COR-L47 (cell line): Measurements from ENCODE around the gene WDR89.
"Not testable (repeated sequence)": the region's sequence is repeated elsewhere in the genome, so short reads cannot be mapped to it uniquely, and the experiment has no call there.

Experiments used
- DNase-seq: peaks from one replicate; lab custom pipeline; 2025; lab: John Stamatoyannopoulos, UW

The WDR89 gene

DNA sequence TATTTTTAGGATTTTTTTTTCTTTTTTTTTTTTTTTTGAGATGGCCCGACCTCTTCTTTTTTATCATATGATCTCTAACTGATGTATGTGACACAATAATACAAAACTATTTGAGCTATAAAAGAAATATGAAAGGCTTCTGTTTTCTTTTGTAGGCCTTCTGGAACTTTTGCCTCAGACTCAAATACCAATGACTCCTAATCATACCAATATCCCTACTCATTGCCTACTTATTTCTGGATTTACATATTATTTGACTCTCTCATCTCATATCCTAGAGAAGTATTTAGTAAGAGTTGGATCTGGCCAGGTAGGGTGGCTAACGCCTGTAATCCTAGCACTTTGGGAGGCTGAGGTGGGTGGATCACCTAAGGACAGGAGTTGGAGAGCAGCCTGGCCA is 12.7 kb upstream of the WDR89 start:
- no peak for DNase-seq

DNA sequence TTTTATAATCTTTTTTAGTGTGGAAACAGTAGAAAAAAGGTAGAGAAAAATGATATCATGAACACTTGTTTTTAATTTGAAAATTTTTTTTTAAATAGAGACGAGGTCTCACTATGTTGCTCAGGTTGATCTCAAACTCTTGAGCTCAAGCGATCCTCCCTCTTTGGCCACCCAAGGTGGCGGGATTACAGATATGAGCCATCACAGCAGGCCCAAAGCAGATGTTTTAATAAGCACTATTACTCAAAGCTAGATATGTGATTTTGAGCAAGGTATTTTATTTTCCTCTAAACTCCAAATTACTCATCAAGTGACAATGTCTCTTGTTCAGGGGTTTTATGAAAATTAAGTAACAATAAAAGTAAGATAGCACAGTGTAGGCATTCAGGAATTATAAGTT is 10.7 kb upstream of the WDR89 start:
- no peak for DNase-seq

GRCh38 chr14:63650256-63650952 is 8.7 kb upstream of the WDR89 start:
- DNase-seq = no peak

GRCh38 chr14:63647696-63648410 is 6.2 kb upstream of the WDR89 start:
- no peak for DNase-seq

DNA sequence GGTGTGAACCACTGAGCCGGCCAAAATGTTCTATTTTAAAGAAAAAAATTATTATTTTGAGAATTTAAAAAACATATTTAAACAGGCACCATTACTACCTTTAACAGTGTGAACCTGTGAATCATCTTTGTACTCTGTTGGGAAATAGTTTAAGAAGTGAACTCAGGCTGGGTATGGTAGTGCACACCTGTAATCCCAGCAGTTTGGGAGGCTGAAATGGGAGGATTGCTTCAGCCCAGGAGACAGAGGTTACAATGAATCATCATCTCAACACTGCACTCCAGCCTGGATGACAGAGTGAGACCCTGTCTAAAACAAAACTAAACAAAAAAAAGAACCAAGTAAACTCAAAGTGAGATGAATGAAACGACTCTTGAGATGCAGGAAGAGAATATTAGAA is 3.1 kb upstream of the WDR89 start:
- no peak for DNase-seq

GRCh38 chr14:63642656-63643382 is 1.1 kb upstream of the WDR89 start:
- no peak for DNase-seq

- peak; percentile 89 for DNase-seq
Measured at GRCh38 chr14:63642229-63642611, 549 bp upstream of the WDR89 start.

- no peak for DNase-seq
Measured at GRCh38 chr14:63638493-63638892, 3.2 kb downstream of the WDR89 start.

GRCh38 chr14:63636094-63636635 is 5.5 kb downstream of the WDR89 start:
- DNase-seq = not testable (repeated sequence)

GRCh38 chr14:63633801-63634200 is 7.9 kb downstream of the WDR89 start:
- DNase-seq = no peak

DNA sequence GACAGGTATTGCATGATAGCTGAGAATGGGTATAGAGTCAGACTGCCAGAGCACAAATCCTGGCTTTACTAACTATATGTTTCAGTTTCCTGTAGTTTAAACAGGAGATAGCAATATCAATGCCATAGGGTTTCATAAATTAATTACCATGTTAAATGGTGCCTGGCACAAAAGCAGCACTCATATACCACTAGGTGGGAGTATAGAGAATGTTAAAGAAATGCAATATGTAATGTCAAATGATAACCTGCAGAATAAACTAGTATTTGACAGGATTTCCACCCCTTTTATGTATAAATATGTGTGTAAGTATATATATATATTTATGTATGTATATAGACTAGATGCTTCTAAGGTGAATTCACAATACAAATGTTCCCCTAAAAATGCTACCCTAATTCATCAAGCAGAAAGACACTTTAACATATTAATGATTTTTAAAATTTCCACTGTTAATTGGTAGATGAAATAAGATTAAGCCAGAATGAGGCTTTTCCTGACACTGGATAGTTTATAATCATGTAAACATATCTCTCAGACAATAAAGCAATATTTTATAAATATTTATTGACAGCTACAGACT is 8.6 kb downstream of the WDR89 start:
- no peak for DNase-seq

- DNase-seq = no peak
Measured at GRCh38 chr14:63624701-63625100, 17.0 kb downstream of the WDR89 start.

- DNase-seq = no peak
Measured at GRCh38 chr14:63624203-63624602, 17.5 kb downstream of the WDR89 start.

DNA sequence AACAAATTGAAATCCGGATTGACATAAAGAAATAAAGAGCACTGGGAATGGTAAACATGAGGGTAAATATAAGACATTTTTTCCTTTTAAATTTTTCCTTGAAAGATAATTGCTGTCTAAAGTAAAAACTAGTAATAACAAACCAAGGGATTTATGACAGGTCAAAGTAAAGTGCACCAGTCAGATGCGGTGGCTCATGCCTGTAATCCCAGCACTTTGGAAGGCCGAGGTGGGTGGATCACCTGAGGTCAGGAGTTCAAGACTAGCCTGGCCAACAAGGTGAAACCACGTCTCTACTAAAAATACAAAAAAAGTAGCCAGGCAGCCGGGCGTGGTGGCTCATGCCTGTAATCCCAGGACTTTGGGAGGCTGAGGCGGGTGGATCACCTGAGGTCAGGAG is 19.7 kb downstream of the WDR89 start:
- DNase-seq = not testable (repeated sequence)

GRCh38 chr14:63616015-63616414 is 25.7 kb downstream of the WDR89 start:
- DNase-seq = no peak

GRCh38 chr14:63614679-63615363 is 26.9 kb downstream of the WDR89 start:
- no peak for DNase-seq

DNA sequence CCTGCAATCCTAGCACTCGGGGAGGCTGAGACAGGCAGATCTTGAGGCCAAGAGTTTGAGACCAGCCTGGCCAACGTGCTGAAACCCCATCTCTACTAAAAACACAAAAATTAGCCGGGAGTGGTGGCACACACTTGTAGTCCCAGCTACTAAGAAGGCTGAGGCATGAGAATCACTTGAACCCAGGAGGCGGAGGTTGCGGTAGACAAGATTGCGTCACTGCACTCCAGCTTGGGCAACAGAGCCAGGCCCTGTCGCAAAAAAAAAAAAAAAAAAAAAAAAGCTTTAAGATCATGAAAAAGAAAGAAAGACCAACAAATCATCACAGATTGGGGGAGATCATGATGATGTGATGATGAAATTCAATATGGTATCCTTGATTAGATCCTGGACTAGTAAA is 30.6 kb downstream of the WDR89 start:
- DNase-seq = no peak

- no peak for DNase-seq
Measured at GRCh38 chr14:63605041-63605532, 36.6 kb downstream of the WDR89 start.

GRCh38 chr14:63604626-63605025 is 37.0 kb downstream of the WDR89 start:
- no peak for DNase-seq

GRCh38 chr14:63603749-63604277 is 37.9 kb downstream of the WDR89 start:
- DNase-seq = no peak

- no peak for DNase-seq
Measured at GRCh38 chr14:63598807-63599206, 42.9 kb downstream of the WDR89 start.
